GM19025 (cell line): Measurements from ENCODE around the gene COMMD10.

ENCODE experiments used
- ATAC-seq: cut with Tn5 transposase; IDR thresholded peaks from one replicate; pipeline ENCODE4 v1.9.1; 2021; ENCODE audit warnings: mild to moderate bottlenecking, low read depth, moderate library complexity; ENCODE audit not compliant: unreplicated experiment

The COMMD10 gene

GRCh38 chr5:116280149-116280803, 195.5 kb downstream of the COMMD10 start:
- no peak for ATAC-seq

GRCh38 chr5:116281309-116281708, 196.5 kb downstream of the COMMD10 start:
- no peak for ATAC-seq

GRCh38 chr5:116288524-116288923, 203.7 kb downstream of the COMMD10 start:
- no peak for ATAC-seq

GRCh38 chr5:116289276-116289675, 204.5 kb downstream of the COMMD10 start:
- no peak for ATAC-seq

- ATAC-seq, result no peak
Measured at GRCh38 chr5:116291271-116291670, 206.4 kb downstream of the COMMD10 start.

GRCh38 chr5:116292321-116292720, 207.5 kb downstream of the COMMD10 start:
- no peak for ATAC-seq

GRCh38 chr5:116296335-116297072, 211.7 kb downstream of the COMMD10 start:
- ATAC-seq, result no peak

GRCh38 chr5:116297296-116297814, 212.5 kb downstream of the COMMD10 start:
- no peak for ATAC-seq

GRCh38 chr5:116299746-116300640, 215.2 kb downstream of the COMMD10 start:
- ATAC-seq, result no peak

- ATAC-seq, result no peak
Measured at GRCh38 chr5:116301110-116301509, 216.3 kb downstream of the COMMD10 start.

GRCh38 chr5:116303340-116303739, 218.5 kb downstream of the COMMD10 start:
- ATAC-seq, result no peak

GRCh38 chr5:116303810-116304209, 219.0 kb downstream of the COMMD10 start:
- ATAC-seq, result no peak

- ATAC-seq, result no peak
Measured at GRCh38 chr5:116305899-116306298, 221.1 kb downstream of the COMMD10 start.

- no peak for ATAC-seq
Measured at GRCh38 chr5:116306846-116307245, 222.0 kb downstream of the COMMD10 start.

GRCh38 chr5:116308391-116308790, 223.6 kb downstream of the COMMD10 start:
- no peak for ATAC-seq

GRCh38 chr5:116313366-116313765, 228.5 kb downstream of the COMMD10 start:
- ATAC-seq, result no peak

GRCh38 chr5:116315531-116315930, 230.7 kb downstream of the COMMD10 start:
- no peak for ATAC-seq

- ATAC-seq, result no peak
Measured at GRCh38 chr5:116318091-116318854, 233.4 kb downstream of the COMMD10 start.

GRCh38 chr5:116320486-116320885, 235.7 kb downstream of the COMMD10 start:
- no peak for ATAC-seq

GRCh38 chr5:116329503-116329902, 244.7 kb downstream of the COMMD10 start:
- ATAC-seq, result no peak
